PC-3 (cell line): Measurements from ENCODE around the gene TNFRSF25. TPM values are rescaled to one million over a fixed set of nuclear protein-coding genes. Genes with fewer than 3 reads are reported as not detected.

Source experiments
- ATAC-seq: fragments of 200-7000 bp; cut with Tn5 transposase; 2 replicates; pipeline ENCODE4 v1.9.1; 2020; ENCODE audit warnings: mild to moderate bottlenecking, moderate library complexity
- BruUV-seq: library from RNA; stranded (reverse); fragments of 400-500 nt; replicated peaks from 2 replicates; lab custom pipeline; 2021; lab: Mats Ljungman, UMichigan
- CTCF ChIA-PET: fragments of 300-600 bp; sonication (Branson Sonifier 250); formaldehyde crosslinking; loops from one replicate; lab custom pipeline; 2022; ENCODE audit warnings: antibody characterized with exemption; lab: Charles Lee
- POLR2A ChIA-PET: fragments of 300-600 bp; sonication (Branson Sonifier 250); formaldehyde crosslinking; loops from one replicate; lab custom pipeline; 2022; ENCODE audit warnings: antibody characterized with exemption; ENCODE audit not compliant: unreplicated experiment; lab: Charles Lee
- DNase-seq: peaks from one replicate; pipeline ENCODE4 v3.0.0-alpha.2; 2015
- H2AFZ ChIP-seq: fragments of 300-600 bp; sonication (generic); 2 replicates; pipeline ENCODE4 v1.6.0; 2016; ENCODE audit warnings: antibody characterized with exemption, low read length
- H3F3A ChIP-seq: fragments of 300-600 bp; sonication (generic); one replicate; pipeline ENCODE4 v1.6.0; 2017; ENCODE audit warnings: antibody characterized with exemption, low read length, control low read depth, mild to moderate bottlenecking; ENCODE audit not compliant: unreplicated experiment
- H3K27ac ChIP-seq: fragments of 300-600 bp; sonication (generic); 2 replicates; pipeline ENCODE4 v1.5.1; 2016; ENCODE audit warnings: mild to moderate bottlenecking, low read length
- H3K27me3 ChIP-seq: fragments of 300-600 bp; sonication (generic); 2 replicates; pipeline ENCODE4 v1.6.1; 2016; ENCODE audit warnings: low read length, mixed read lengths
- H3K36me3 ChIP-seq: fragments of 300-600 bp; sonication (generic); 2 replicates; pipeline ENCODE4 v1.6.1; 2016; ENCODE audit warnings: low read depth, mixed run types, low read length, mixed read lengths
- H3K4me1 ChIP-seq: fragments of 300-600 bp; sonication (generic); 2 replicates; pipeline ENCODE4 v1.5.1; 2016; ENCODE audit warnings: low read length; ENCODE audit not compliant: insufficient read depth
- H3K4me2 ChIP-seq: fragments of 300-600 bp; sonication (generic); 2 replicates; pipeline ENCODE4 v1.6.0; 2016; ENCODE audit warnings: low read length
- H3K4me3 ChIP-seq: fragments of 300-600 bp; sonication (generic); 2 replicates; pipeline ENCODE4 v1.5.1; 2016; ENCODE audit warnings: mild to moderate bottlenecking, low read length, mixed read lengths
- H3K79me2 ChIP-seq: fragments of 300-600 bp; sonication (generic); 2 replicates; pipeline ENCODE4 v1.6.1; 2017; ENCODE audit warnings: low read length, mixed read lengths
- H3K9ac ChIP-seq: fragments of 300-600 bp; sonication (generic); 2 replicates; pipeline ENCODE4 v1.6.0; 2016; ENCODE audit warnings: mild to moderate bottlenecking, low read length
- H3K9me2 ChIP-seq: fragments of 300-600 bp; sonication (generic); replicated peaks from 2 replicates; pipeline ENCODE4 v1.6.1; 2016; ENCODE audit warnings: mixed run types, low read length, mixed read lengths
- H3K9me3 ChIP-seq: fragments of 300-600 bp; sonication (generic); 2 replicates; pipeline ENCODE4 v1.6.1; 2016; ENCODE audit warnings: low read length, mixed read lengths
- H4K20me1 ChIP-seq: fragments of 300-600 bp; sonication (generic); 2 replicates; pipeline ENCODE4 v1.6.1; 2016; ENCODE audit warnings: low read length, mixed read lengths
- EZH2 ChIP-seq: fragments of 300-600 bp; sonication (generic); IDR thresholded peaks from one replicate; pipeline ENCODE4 v1.6.1; 2017; ENCODE audit warnings: antibody characterized with exemption, mild to moderate bottlenecking, low read length; ENCODE audit not compliant: unreplicated experiment
- EZH2phosphoT487 ChIP-seq: fragments of 300-600 bp; sonication (generic); IDR thresholded peaks from 2 replicates; pipeline ENCODE4 v1.6.1; 2018; ENCODE audit warnings: mild to moderate bottlenecking, antibody characterized with exemption, low read length, borderline replicate concordance
- intact Hi-C: fragments of 100-400 bp; cut with micrococcal nuclease; formaldehyde crosslinking; loops from 2 replicates; pipeline ENCODE4 v1.9.0; 2023
- total RNA-seq: library from RNA; depleted of rRNA; stranded (reverse); fragments of >200 nt; gene quantifications from 2 replicates; pipeline ENCODE4 v1.2.3, GENCODE V29; 2014
- TF ChIP-seq, protein P1 (sequence below): fragments of 300-600 bp; sonication (generic); conservative IDR thresholded peaks from 2 replicates; pipeline ENCODE4 v1.5.1; 2017; ENCODE audit warnings: antibody characterized with exemption, low read depth, mild to moderate bottlenecking, low read length

The TNFRSF25 gene
- total RNA-seq, 1 experiment from 2014 or later: 42.5 TPM

DNA sequence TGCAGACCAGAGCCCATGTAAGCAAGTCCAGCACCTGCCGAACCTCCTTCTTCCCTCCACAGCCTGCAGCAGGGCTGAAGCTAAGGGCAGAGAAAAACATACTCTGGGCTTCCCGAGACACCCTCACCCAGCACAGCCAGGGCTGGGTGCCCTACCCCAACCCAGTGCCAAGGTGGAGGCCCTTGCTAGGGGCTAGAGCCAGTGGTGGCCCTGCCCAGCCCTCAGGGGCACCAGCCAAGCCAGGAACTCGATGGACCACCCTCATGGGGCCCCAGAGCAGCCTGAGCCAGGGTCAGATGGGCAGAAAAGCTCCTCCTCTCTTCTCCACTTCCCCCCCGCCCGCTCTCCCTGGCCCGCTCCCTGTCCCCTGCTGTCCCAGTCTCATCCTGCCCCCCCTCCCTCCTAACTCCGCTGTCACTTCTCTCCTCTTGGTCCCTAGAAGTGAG is 15.9 kb downstream of the TNFRSF25 start:
- Histone ChIP-seq H3K79me2 (no peaks in the 10 kb centered on the region), H4K20me1 (no peaks in the 10 kb centered on the region), H3K27me3 (peaks cover 27% of the 10 kb centered on the region), H3K4me2 (no peak overlapping the region), H3F3A (no peaks in the 10 kb centered on the region), H3K4me3 (no peak overlapping the region), H3K9me2 (no peaks in the 10 kb centered on the region), H3K4me1 (peaks cover 9% of the 10 kb centered on the region), H3K36me3 (no peaks in the 10 kb centered on the region), H3K9ac (no peak overlapping the region), H3K9me3 (no peaks in the 10 kb centered on the region), H2AFZ (no peak overlapping the region), H3K27ac (no peak overlapping the region)
- no peak for TF ChIP-seq EZH2phosphoT487
- TF ChIP-seq, protein P1, sequence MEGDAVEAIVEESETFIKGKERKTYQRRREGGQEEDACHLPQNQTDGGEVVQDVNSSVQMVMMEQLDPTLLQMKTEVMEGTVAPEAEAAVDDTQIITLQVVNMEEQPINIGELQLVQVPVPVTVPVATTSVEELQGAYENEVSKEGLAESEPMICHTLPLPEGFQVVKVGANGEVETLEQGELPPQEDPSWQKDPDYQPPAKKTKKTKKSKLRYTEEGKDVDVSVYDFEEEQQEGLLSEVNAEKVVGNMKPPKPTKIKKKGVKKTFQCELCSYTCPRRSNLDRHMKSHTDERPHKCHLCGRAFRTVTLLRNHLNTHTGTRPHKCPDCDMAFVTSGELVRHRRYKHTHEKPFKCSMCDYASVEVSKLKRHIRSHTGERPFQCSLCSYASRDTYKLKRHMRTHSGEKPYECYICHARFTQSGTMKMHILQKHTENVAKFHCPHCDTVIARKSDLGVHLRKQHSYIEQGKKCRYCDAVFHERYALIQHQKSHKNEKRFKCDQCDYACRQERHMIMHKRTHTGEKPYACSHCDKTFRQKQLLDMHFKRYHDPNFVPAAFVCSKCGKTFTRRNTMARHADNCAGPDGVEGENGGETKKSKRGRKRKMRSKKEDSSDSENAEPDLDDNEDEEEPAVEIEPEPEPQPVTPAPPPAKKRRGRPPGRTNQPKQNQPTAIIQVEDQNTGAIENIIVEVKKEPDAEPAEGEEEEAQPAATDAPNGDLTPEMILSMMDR: no peak
- no peak for TF ChIP-seq EZH2
- CTCF ChIA-PET: no interaction called here
- DNase-seq (no peak), ATAC-seq (no peak)
- POLR2A ChIA-PET: no interaction called here
- BruUV-seq: no TSS peak
- intact Hi-C loops: no loop called here

- peaks cover 9% of the 10 kb centered on the region for H3K4me1 ChIP-seq
- no peaks in the 10 kb centered on the region for H3K79me2 ChIP-seq
- POLR2A ChIA-PET: no interaction called here
- H4K20me1 ChIP-seq: no peaks in the 10 kb centered on the region
- H3K27ac ChIP-seq: no peak overlapping the region
- no TSS peak for BruUV-seq
- ATAC-seq (peak; percentile 9), DNase-seq (peak; percentile 33)
- peak overlapping the region; percentile 82; the same call in 1 of the 2 replicates for H3K4me2 ChIP-seq
- no peak overlapping the region for H2AFZ ChIP-seq
- H3K9ac ChIP-seq: no peak overlapping the region
- H3K4me3 ChIP-seq: no peak overlapping the region
- peaks cover 20% of the 10 kb centered on the region for H3K27me3 ChIP-seq
- TF ChIP-seq EZH2 (no peak), EZH2phosphoT487 (no peak)
- TF ChIP-seq, protein P1: no peak
- CTCF ChIA-PET: interaction anchor here (0.6 kb wide), 1 partner anchor 74 kb away, joined by 7 read pairs; no protein-coding TSS in a partner anchor
- no peaks in the 10 kb centered on the region for H3K36me3 ChIP-seq
- H3F3A ChIP-seq: no peaks in the 10 kb centered on the region
- intact Hi-C loops: no loop called here
- H3K9me3 ChIP-seq: no peaks in the 10 kb centered on the region
- H3K9me2 ChIP-seq: no peaks in the 10 kb centered on the region
Measured at GRCh38 chr1:6448749-6449631, 17.0 kb downstream of the TNFRSF25 start.
